OCI-LY7 (cell line): ENCODE measurements around the gene APH1B. TPM values are rescaled to one million over a fixed set of nuclear protein-coding genes. Genes with fewer than 3 reads are reported as not detected.

Source experiments
- BruUV-seq: library from RNA; stranded (reverse); fragments of 400-500 nt; replicated peaks from 2 replicates; lab custom pipeline; 2021; lab: Mats Ljungman, UMichigan
- CTCF ChIA-PET: fragments of 300-600 bp; sonication (Branson Sonifier 250); formaldehyde crosslinking; loops from one replicate; lab custom pipeline; 2022; ENCODE audit warnings: antibody characterized with exemption; ENCODE audit not compliant: unreplicated experiment; lab: Charles Lee
- POLR2A ChIA-PET: fragments of 300-600 bp; sonication (Branson Sonifier 250); formaldehyde crosslinking; loops from one replicate; lab custom pipeline; 2022; ENCODE audit warnings: antibody characterized with exemption; lab: Charles Lee
- DNase-seq: peaks from one replicate; pipeline ENCODE4 v3.0.0-alpha.2; 2015; ENCODE audit warnings: low spot score
- H2AFZ ChIP-seq: fragments of 200-600 bp; sonication (generic), shearing (Covaris generic); 2 replicates; pipeline ENCODE4 v1.6.1; 2014; ENCODE audit warnings: mild to moderate bottlenecking, antibody characterized with exemption, low read length, moderate library complexity
- H3K27ac ChIP-seq: fragments of 200-600 bp; sonication (generic); 2 replicates; pipeline ENCODE4 v1.5.1; 2014; ENCODE audit warnings: mixed run types, low read depth, mild to moderate bottlenecking, moderate library complexity, low read length, inconsistent platforms; ENCODE audit not compliant: poor library complexity, severe bottlenecking
- H3K36me3 ChIP-seq: fragments of 200-600 bp; sonication (generic); 2 replicates; pipeline ENCODE4 v1.6.1; 2014; ENCODE audit warnings: mild to moderate bottlenecking, antibody characterized with exemption, low read length, moderate library complexity, mixed read lengths; ENCODE audit not compliant: insufficient read depth
- H3K4me1 ChIP-seq: fragments of 200-600 bp; sonication (generic); 2 replicates; pipeline ENCODE4 v1.5.1; 2014; ENCODE audit warnings: mild to moderate bottlenecking, low read length; ENCODE audit not compliant: insufficient read depth, poor library complexity, severe bottlenecking
- H3K4me2 ChIP-seq: fragments of 200-600 bp; sonication (generic); 2 replicates; pipeline ENCODE4 v1.6.1; 2014; ENCODE audit warnings: mild to moderate bottlenecking, low read length
- H3K4me3 ChIP-seq: fragments of 200-600 bp; sonication (generic); 2 replicates; pipeline ENCODE4 v1.5.1; 2014; ENCODE audit warnings: mild to moderate bottlenecking, low read depth, low read length; ENCODE audit not compliant: poor library complexity, severe bottlenecking
- H3K79me2 ChIP-seq: fragments of 200-600 bp; sonication (generic); 2 replicates; pipeline ENCODE4 v1.6.1; 2016; ENCODE audit warnings: low read depth, mild to moderate bottlenecking, low read length, moderate library complexity, mixed read lengths; ENCODE audit not compliant: insufficient read depth
- H3K9me2 ChIP-seq: fragments of 200-600 bp; sonication (generic); 2 replicates; pipeline ENCODE4 v1.6.1; 2016; ENCODE audit warnings: mild to moderate bottlenecking, low read length, mixed read lengths; ENCODE audit not compliant: insufficient read depth
- H3K9me3 ChIP-seq: fragments of 200-600 bp; sonication (generic); 2 replicates; pipeline ENCODE4 v1.6.1; 2014; ENCODE audit warnings: mild to moderate bottlenecking, mixed run types, low read length, mixed read lengths
- H4K20me1 ChIP-seq: fragments of 200-600 bp; sonication (generic); 2 replicates; pipeline ENCODE4 v1.6.1; 2014; ENCODE audit warnings: mild to moderate bottlenecking, antibody characterized with exemption, low read length, moderate library complexity, mixed read lengths; ENCODE audit not compliant: insufficient read depth
- EZH2phosphoT487 ChIP-seq: fragments of 200-600 bp; sonication (generic); IDR thresholded peaks from 2 replicates; pipeline ENCODE4 v1.6.1; 2018; ENCODE audit warnings: low read depth, borderline replicate concordance, mild to moderate bottlenecking, mixed run types, antibody characterized with exemption, low read length, moderate library complexity, mixed read lengths
- intact Hi-C: fragments of 100-400 bp; cut with micrococcal nuclease; formaldehyde crosslinking; loops from one replicate; pipeline ENCODE4 v1.10.0; 2022; ENCODE audit not compliant: unreplicated experiment
- total RNA-seq, 2 experiments: library from RNA; depleted of rRNA in 1 of 2; stranded (reverse); fragments of >200 nt in 1 of 2; shearing (Covaris generic) in 1 of 2; gene quantifications; 2 replicates each; pipeline ENCODE4 v1.2.3, GENCODE V29; 2014 to 2022
- TF ChIP-seq, protein P1 (sequence below): fragments of 200-600 bp; sonication (generic); conservative IDR thresholded peaks from 2 replicates; pipeline ENCODE4 v1.5.1; 2014; ENCODE audit warnings: mild to moderate bottlenecking, antibody characterized with exemption, low read length, moderate library complexity, mixed read lengths

The APH1B gene
- total RNA-seq, 2 experiments from 2014 or later: 8.3 to 24.1 TPM

DNA sequence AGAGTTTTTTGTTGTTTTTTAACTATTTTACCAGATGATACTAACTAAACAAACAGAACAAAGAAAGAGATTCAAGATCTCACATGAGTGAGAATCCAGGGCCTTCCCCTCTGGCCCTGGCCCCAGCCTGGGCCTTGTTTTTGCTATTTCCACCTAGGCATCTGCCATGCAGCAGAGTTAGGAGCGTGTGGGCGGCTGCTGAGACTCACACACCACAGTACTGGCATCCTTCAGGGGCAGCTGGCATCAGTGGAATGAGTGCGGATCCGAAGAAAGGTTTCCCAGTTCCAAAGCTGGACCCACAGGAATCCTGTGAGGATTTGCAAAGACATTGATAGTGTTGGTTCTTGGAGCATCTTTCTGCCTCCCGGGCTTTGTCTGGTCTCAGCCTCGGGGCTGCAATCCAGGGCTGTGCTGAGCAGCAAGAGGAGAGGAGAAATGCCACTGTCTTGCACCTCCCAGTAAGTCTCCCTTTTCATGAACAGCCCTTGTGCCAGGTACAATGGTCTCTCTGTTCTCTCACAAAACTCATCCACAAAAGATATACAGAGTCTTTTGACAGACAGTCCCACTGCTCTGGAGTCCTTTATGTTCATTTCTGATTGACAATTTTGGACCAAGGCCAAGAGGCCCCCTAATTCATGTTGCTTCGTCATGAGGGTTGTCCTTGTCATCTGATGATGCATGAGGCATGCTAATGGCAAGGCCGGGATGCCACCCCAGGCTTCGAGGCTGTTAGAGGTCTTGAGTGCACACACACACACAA is 46.6 kb downstream of the APH1B start:
- H3K36me3 ChIP-seq: no peaks in the 10 kb centered on the region
- no peaks in the 10 kb centered on the region for H3K79me2 ChIP-seq
- no peak overlapping the region for H2AFZ ChIP-seq
- intact Hi-C loops: no loop called here
- no TSS peak for BruUV-seq
- H3K4me1 ChIP-seq: no peaks in the 10 kb centered on the region
- no peaks in the 10 kb centered on the region for H4K20me1 ChIP-seq
- no peak for DNase-seq
- H3K9me2 ChIP-seq: no peaks in the 10 kb centered on the region
- H3K27ac ChIP-seq: no peak overlapping the region
- no peak overlapping the region for H3K4me3 ChIP-seq
- ChIA-PET POLR2A (interaction anchor here (0.6 kb wide), 1 partner anchor 199 kb away, joined by 3 read pairs; no protein-coding TSS in a partner anchor), CTCF (no interaction called here)
- no peak overlapping the region for H3K4me2 ChIP-seq
- H3K9me3 ChIP-seq: no peaks in the 10 kb centered on the region
- TF ChIP-seq EZH2phosphoT487: no peak
- TF ChIP-seq, protein P1, sequence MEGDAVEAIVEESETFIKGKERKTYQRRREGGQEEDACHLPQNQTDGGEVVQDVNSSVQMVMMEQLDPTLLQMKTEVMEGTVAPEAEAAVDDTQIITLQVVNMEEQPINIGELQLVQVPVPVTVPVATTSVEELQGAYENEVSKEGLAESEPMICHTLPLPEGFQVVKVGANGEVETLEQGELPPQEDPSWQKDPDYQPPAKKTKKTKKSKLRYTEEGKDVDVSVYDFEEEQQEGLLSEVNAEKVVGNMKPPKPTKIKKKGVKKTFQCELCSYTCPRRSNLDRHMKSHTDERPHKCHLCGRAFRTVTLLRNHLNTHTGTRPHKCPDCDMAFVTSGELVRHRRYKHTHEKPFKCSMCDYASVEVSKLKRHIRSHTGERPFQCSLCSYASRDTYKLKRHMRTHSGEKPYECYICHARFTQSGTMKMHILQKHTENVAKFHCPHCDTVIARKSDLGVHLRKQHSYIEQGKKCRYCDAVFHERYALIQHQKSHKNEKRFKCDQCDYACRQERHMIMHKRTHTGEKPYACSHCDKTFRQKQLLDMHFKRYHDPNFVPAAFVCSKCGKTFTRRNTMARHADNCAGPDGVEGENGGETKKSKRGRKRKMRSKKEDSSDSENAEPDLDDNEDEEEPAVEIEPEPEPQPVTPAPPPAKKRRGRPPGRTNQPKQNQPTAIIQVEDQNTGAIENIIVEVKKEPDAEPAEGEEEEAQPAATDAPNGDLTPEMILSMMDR: no peak

DNA sequence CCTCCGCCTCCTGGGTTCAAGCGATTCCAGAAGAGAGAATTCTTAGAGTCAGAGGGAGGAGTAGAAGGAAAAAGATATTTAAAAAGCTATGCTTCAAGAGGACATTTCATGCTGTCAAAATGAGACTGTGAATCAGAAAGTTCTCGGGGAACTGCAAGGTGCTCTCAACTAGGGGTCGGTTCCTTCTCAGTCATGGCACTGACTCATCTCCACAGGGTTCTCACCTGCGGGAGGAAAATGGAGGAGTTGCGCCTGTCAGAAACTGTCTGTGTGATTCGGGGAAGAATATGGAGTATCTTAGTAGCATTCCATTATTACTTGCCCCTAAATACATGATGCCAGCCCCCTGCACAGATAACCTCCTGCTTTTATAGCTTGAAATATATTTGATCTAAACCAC is 47.4 kb downstream of the APH1B start:
- no peak for DNase-seq
- Histone ChIP-seq H3K4me1 (no peaks in the 10 kb centered on the region), H3K36me3 (no peaks in the 10 kb centered on the region), H3K4me2 (no peak overlapping the region), H3K9me3 (no peaks in the 10 kb centered on the region), H2AFZ (no peak overlapping the region), H4K20me1 (no peaks in the 10 kb centered on the region), H3K79me2 (no peaks in the 10 kb centered on the region), H3K27ac (no peak overlapping the region), H3K4me3 (no peak overlapping the region), H3K9me2 (no peaks in the 10 kb centered on the region)
- ChIA-PET POLR2A (interaction anchor here (0.7 kb wide), 1 partner anchor 21 kb away, joined by 5 read pairs; no protein-coding TSS in a partner anchor), CTCF (no interaction called here)
- intact Hi-C loops: no loop called here
- no peak for TF ChIP-seq EZH2phosphoT487
- TF ChIP-seq, protein P1: no peak
- no TSS peak for BruUV-seq
